MV-4-11 (cell line): ENCODE results near the gene AKAP13.
"Not testable (repeated sequence)": the region's sequence is repeated elsewhere in the genome, so short reads cannot be mapped to it uniquely, and the experiment has no call there.

Experiments used
- DNase-seq: peaks from one replicate; lab custom pipeline; 2025; lab: John Stamatoyannopoulos, UW

The AKAP13 gene

DNA sequence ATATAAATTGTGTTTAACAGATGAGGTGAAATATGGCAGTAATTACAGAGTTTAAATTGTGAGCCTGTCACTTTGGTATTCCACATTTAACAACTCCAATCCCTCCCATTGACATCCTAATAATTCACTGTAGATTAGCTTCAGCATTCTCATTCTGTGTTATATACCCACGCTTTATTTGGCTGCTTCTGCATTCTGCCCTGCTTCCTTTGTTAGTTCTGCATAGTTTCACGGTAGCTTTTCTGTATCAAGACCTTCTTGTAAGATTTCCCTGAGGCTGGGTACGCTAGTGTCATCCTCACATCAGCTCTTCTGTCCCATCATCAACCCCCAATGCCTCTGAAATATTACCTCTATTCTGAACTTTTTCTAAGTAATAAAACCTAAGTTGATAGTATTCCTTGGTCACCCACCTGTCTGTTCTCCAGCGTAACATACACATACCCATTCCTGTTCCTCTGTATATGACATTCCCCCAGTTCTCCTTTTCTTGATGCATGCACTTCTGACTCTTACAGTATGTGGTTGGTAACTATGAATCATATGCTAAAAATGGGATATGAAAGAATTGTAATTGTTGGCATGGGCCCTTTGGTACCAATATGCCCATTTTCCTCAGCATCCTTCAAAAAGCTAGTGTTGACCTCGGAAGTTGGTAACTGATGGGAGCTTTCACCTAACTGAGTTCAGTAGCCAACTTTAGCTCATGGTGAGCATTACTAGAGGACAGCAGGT, 243.1 kb downstream of the AKAP13 start:
- peak; percentile 90 for DNase-seq

- peak; percentile 80 for DNase-seq
Observed at GRCh38 chr15:85624291-85624801, 243.9 kb downstream of the AKAP13 start.

DNA sequence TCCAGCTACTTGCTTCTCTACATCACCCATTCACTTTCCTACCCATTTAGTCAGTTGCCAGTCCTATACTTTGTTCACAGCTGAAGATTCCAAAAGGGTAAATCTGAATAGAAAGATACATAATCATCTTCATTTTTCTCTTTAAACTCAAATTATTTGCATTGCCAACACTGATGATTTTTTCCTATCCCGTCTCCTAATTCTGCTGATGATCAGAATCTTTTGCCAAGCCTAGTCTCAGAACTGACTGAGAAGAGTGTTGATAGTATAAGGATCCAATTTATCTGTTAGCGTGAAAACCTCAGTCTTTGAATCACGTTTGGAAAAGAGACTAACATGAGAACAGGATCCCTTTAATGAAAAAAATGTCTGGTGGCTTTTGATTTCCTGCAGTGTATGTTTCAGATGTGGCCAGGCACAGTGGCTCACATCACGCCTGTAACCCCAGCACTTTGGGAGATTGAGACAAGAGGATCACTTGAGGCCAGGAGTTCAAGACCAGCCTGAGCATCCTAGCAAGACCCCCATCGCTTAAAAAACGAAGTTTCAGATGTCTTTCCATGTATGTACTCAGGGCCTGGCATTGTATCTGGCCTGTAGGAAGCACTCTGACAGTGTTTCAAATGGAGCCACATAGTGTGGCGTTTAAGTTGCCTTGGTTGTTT, 244.9 kb downstream of the AKAP13 start:
- DNase-seq, result no peak

DNA sequence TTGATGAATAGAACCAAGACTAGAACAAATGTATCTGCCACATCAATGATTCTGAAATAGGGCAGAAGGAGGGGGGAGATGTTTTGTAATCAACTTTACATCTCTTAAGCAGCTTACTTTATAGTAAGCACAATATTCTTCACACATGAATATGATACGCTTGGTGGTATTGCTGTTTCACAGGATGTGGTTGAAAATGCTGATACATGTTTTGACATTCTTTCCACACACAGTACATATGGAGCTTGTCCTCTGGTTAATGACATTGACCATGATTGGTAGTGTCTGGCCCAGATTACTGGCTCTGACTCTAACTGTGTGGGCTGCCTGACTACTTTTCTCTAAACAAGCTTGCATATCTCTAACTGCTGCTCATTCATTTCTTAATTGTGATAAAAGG, 245.5 kb downstream of the AKAP13 start:
- peak; percentile 58 for DNase-seq

DNA sequence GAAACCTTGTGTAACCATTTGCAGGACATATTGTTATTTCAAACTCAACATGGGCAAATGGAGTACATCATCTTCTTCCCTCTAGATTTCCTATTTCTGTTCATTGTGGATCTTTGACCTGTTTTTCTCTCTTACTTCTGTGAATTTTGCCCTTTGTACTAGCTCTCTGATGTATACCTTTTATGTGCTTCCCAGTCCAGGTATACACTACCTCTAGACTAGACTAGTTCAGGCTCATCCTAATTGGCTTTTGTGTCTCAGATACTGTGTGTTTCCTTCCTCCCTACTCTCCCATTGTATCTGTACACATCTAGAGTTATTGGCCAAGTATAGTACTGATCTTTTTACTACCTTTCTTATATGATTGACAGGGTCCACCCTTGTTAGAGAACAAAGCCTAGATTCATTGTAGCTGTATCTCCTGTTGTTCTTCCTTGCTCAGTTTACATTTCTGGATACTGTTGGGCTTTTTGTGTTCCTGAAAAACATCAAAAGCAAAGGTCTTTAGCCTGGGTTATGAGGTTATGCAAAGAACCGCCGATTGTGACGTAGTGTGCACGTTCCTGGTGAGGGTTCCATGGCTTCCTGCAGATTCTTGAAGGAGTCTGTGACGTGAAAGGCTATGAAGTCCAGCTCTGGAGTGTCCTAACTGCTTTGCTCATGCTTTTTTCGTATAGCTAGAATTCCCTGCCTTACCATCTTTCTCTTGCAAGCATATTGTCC, 247.0 kb downstream of the AKAP13 start:
- no peak for DNase-seq

DNA sequence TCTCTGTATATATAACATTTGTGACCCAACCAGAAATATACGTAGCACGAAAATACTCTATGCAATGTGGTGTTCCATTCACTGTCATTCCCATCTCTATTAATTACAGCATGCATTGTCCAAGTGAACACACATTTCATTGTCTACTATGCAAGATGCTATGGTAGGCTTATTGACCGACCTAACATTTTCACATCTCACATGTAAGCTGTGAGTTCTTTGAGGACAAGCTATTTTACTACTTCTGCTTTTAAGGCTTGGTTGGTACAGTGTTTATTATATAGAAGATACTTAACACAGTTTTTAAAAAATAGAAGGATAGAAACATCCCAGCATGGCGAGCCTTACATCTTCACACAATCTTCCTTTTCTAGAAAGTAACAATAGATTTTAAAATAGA, 249.9 kb downstream of the AKAP13 start:
- DNase-seq, result peak; percentile 42

- DNase-seq, result no peak
Observed at GRCh38 chr15:85631018-85631417, 250.6 kb downstream of the AKAP13 start.

DNA sequence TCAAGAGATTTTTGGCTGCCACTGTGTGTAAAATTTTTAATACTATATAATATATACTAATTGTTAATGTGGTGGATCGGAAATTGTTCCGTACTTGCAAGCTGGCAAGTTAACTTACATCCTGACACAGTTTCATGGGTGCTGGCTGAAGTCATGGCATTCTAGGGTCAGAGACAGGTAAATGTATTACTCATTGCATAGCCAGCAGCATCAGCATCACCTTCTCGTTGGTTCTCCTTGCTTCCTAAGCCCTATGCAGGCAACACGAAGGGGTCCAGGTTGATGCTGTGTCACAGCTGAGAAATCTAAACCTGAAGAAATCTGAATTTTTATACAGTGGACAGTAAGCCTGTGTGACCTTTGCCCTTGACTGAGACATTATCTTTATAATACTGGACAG, 251.6 kb downstream of the AKAP13 start:
- DNase-seq, result no peak

GRCh38 chr15:85633859-85634258, 253.5 kb downstream of the AKAP13 start:
- DNase-seq, result peak; percentile 31

GRCh38 chr15:85636351-85636750, 255.9 kb downstream of the AKAP13 start:
- no peak for DNase-seq

DNA sequence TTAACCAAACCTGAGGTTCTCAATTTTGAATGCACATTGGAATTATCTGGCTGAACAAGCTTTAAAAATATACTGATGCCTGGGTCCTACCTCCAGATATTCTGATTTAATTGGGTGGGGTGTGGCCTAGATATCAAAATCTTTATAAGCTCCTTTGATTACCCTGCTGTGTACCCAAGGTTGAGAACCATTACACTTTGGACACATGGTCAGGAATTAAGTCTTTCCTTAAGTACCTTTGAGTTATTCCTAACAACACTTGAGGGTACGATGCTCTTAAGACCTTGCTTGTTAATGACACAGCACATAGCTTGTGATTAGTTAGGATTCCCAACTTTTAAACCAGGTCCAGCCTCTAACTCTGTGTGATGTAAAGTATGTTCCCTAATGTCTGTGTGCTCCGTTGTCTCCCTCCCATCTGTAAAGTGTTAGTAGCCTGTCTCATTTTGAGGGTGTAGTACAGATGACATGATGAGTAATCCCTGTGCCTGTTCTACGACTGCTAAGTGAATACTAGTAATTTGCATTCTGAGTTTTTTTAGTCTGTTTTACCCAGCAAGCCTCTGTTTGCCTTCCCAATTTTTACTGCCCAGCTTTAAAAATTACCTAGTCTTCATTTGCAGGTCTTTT, 259.5 kb downstream of the AKAP13 start:
- DNase-seq, result no peak

DNA sequence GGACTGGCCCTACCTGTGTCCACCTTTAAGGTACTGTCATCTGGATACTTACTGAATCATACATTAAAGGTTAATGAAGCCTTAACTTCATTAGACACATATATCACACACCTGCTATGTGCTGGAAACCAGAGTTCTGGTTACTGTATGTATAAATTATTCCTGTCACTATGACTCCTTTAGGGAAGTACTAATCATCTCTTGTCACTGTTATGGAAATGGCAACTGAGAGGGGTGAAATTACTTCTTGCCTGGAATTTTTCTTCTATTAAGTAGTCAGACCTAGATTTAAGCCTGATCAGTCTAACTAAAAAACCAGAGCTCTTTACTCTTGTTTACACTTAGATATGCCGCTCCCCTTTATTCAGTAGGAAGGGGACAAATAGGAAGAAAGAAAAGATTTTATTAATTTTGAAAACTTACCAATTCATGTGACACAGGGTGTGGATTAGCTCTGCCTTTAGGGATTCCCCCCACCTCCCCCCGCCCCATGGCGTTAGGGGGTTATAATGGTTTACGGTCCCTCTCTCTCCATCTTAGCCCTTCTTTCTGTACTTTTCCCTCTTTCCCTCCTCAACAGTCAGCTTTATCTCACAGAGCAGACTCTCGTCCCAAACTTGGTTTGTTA, 261.8 kb downstream of the AKAP13 start:
- no peak for DNase-seq

DNA sequence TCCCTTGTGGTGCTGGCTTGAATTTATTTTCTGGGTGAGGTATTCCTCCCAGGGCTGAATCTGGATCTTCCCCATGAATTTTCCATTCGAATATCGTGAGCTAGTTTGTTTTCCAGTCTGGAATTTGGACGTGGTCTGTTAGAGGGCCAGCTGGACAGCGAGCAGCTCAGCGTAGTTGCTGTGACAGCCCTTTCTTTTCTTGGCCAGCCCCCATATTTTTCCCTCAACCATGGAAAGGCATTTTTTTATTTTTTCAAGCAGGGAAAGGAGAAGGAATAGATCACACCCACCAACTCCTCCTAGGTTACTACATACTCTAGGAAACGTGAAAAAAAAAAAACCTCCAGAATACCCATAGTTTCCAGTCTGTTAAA, 262.3 kb downstream of the AKAP13 start:
- no peak for DNase-seq

DNA sequence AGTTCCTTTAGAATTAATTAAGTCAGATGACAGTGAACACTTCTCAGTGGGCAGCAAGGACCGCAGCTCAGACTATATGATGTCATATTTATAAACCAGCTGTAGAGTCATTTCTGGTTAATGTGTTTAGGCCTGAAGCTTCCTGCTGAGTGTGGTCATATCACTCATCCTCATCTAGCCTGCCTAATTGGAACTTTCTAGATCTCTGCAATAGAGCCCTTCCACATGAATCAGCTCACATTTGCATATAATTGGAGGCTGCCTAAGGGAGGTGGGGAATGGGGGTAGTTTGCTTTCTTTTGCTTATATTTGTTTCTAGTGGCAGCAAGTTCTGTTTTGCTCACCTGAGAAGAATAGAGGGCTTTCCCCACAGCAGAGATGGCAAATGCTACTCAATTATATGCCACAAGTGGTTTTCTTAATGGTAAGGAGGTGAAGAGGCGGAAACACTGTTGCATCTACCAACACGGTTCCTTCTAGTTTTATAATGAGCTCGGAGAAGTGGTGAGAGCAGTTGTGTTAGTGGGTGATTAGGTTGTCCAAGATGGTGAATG, 266.2 kb downstream of the AKAP13 start:
- peak; percentile 88 for DNase-seq

DNA sequence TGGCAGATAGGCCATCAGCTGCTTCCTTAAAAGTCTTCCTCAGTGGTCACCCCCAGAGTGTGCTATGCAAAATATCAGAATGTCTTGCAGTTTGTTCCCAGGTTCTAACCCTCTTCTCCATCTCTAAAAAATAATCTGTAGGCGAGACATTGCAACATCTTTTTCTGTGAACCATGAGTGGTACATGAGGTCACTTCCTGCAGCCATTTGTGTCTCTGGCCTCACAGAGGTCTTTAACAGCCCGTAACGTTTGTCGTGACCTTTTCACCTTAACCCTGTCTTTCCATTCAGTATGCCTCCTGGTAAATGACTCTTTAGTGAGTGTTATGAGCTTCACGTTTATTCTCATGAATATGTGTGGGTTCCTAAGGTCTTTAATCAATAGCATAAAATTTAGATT, 269.0 kb downstream of the AKAP13 start:
- peak; percentile 95 for DNase-seq

DNA sequence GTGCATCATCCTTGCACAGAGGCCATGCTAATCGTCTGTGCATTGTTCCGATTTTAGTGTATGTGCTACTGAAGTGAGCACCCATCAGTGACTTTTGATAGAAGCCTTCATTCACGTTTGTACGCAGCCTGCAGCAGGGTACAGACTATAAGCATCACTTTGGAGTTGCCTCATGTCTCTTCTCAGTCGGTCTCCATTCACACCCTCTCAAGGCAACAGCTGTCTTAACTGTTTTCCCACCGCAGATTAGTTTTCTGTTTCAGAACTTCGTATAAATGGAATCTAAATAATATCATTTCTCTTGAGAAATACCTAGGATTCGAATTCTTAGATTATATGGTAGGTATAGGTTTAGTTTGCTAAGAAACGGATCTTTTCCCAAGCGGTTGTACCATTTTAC, 271.1 kb downstream of the AKAP13 start:
- DNase-seq, result no peak

- DNase-seq, result no peak
Observed at GRCh38 chr15:85652457-85652856, 272.1 kb downstream of the AKAP13 start.

DNA sequence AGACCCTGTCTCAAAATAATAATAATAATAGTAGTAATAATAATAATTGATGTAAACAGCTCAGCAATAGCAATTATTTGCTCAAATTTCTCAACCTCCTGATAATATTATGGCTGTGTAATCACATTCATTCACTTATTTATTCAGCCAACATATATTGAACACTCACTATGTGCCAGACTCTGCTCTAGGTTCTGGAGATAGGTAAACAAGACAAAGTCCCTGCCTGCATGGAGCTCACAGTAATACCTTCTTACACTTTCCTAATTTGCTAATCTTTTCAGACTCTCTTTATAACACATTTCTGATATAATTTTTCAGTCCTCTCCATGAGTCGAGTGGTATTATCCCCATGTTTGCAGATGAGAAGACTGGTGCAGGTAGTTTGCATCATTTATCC, 276.7 kb downstream of the AKAP13 start:
- DNase-seq, result no peak

GRCh38 chr15:85658816-85659215, 278.4 kb downstream of the AKAP13 start:
- no peak for DNase-seq

DNA sequence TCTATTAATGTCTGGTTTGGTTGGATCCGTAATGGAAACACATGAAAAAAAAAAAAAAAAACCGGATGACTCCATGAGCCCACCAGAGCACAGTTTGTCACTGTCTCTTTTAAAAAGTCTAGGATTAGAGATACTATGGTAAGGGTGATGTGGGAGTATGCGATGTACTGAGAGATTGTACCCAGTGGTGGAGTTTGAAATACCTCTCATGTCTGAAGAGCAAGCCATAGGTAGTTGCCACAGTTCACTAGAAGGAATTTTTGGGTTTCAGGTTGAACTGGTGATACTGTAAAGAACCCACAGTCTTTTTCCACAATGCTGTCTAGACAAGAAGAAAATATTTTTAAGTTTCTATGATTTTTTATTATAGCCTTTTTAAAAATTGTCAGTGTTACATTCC, 281.5 kb downstream of the AKAP13 start:
- no peak for DNase-seq

DNA sequence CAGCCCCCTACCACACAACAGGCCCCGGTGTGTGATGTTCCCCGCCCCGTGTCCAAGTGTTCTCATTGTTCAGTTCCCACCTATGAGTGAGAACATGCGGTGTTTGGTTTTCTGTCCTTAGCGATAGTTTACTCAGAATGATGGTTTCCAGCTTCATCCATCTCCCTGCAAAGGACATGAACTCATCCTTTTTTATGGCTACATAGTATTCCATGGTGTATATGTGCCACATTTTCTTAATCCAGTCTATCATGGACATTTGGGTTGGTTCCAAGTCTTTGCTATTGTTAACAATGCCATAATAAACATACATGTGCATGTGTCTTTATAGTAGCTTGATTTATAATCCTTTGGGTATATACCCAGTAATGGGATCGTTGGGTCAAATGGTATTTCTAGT, 285.3 kb downstream of the AKAP13 start:
- not testable (repeated sequence) for DNase-seq
